Measurements from ENCODE around the gene SREBF1.
A peak's percentile ranks its signal among the peaks of the same experiment; 100 is the strongest.

The SREBF1 gene

DNA sequence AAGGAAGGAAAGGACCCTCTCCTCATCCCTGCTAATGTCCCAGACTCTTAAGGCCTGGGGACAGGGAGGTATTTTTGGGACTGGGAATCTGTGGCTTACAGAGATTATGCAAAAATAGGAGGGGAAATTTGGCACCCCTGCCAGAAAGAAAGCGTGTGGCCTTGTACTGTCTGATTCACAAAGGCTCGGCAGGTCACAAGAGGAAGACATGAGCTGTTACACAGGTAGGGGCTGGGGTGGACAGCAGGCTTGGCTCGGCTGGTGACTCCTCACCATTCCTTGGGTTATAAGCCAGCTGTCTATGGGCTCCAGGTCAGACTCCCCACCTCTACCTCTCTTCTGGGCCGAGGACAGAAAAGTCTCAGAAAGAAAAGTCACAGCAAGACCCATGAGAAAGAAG, 20.7 kb upstream of the SREBF1 start:
- DNase-seq = no peak

DNA sequence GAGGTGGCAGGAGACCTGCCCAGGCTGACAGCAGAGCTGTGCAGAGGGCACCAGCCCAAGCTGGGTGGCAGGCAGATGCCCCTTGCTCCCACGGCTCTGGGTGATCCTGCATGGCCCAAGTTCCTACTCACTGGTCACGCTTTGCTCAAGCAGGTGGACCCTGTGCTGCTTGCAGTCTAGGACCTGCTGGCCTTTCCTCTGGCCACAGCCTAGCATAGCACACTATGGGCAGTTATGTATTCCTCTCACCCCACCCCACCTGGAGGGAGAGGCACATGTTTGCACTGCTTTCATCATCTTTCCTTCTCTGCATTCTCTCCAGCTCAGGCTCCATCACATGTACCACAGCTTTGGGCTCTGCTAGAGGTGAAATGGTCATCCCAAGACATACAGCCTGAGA, 19.6 kb upstream of the SREBF1 start:
- no peak for DNase-seq

DNA sequence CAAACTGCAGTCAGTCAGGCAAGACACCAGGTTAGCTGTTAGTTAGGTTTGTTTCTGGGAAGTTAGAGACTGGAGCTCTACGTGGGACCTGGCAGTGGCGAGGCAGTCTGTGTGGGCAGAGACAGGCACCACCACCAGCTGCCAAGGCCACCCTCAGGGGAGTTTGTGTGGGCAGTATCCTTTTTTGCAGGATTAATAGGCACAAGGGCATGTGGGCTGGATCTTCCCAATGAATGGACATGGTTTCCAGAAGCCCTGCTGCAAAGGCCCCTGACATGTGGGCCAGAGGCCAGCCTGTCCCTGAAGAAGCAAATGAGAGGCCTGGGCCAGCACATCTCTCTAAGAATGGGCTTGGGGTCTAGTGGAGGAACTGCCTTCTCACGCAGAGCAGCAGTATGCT, 19.2 kb upstream of the SREBF1 start:
- DNase-seq = no peak

DNA sequence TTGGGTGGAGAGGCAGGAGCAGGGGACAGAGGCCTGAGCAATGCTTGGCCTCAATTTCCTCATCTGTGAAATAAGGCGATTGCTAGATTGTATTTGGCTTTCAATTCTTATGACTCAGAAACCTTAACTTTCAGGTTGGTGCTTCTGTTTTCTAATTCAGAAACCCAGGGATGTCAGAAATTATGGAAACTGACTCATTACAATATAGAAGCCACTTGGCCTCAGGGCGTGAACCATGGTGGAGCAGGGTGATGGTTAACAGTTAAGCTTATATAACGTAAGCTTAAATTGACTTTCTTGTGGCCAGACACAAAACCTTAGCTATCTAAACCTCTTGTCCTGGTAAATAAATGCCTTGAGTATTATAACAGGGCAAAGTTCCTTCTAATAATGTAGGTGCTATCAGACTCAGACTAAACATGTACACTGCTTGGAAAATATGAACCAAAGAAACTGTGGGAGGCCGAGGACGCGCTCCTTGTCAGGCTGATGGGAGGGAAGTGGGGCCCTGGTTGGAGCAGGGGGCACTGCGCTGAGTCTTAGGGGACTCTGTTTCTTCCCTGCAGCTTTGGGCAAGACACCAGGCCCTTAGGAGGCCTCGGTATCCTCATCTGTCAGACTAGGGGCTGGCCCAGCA, 17.1 kb upstream of the SREBF1 start:
- no peak for DNase-seq

DNA sequence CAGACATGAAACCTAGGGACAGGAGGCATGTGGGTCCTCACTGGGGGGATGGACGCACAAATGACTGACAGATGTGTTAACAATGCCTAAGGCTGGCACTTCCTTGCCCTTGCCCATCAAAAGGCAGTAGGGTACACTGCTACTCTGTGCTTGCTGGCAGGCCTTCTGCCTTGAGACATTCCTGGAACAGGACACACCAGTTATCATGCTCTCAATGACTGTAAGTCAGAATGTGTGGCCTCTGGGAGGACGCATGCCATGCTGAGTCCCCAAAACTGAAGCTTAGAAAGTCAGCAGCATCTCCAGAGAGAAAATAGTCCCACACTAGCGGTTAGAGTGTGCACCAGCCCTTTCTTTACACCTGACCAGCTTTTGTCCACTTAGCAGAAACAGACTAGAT, 16.1 kb upstream of the SREBF1 start:
- no peak for DNase-seq

- DNase-seq = no peak
Measured at GRCh38 chr17:17851103-17852002, 14.6 kb upstream of the SREBF1 start.

DNA sequence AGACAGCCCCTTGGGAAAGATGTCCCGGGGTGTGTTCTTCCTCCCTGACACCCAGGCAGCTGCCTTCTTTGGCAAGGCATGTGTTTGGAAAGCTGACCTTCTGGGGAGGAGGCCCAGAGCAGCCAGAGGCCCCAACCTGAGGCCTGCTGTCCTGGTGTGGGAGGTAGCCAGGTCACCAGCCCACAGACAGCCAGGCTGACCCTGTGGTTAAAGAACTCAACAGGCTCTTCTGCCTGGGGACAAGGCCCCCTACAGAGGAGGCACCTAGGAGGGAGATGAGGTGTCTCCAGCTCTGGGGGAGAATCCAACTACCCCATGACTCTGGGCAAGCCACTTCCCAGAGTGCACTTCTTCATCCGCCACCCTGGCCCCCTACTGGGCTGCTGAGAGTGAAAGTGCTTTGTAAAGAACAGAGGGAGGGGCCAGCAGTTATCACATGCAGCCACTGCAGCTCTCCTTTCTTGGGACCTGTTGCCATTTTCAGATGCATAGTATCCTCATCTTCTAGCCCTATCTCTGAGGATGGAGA, 13.1 kb upstream of the SREBF1 start:
- DNase-seq = peak; percentile 87

GRCh38 chr17:17849147-17849820, 12.5 kb upstream of the SREBF1 start:
- peak; percentile 92 for DNase-seq

- no peak for DNase-seq
Measured at GRCh38 chr17:17848311-17849082, 11.7 kb upstream of the SREBF1 start.

- no peak for DNase-seq
Measured at GRCh38 chr17:17847726-17848125, 10.9 kb upstream of the SREBF1 start.

DNA sequence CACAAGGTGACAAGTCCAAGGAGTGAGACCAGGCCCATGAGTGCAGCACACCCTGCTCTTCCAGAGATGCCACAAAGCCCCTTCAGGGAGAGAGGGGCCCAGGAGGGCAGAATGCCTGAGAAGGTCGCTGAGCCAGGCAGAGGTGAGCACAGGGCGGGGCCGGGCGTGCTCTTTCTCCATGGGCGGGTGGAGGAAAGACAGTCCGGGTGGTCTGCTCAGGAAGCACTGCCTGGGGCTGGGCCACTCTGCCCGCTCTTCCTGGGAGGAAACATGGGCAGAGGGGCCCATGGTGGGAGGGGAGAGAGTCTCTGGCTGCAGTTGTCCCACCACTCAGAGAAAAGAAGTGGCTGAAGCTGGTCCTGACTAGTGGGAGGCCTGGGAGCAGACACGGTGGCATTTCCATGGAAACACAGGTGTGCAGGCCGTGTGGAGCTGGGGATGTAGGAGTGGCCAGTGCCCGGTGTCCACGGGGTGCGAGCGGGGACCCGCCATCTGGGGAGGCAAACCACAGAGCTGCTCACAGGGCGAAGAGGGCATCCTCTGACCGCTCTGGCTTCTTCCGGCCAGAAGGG, 10.4 kb upstream of the SREBF1 start:
- DNase-seq = no peak

GRCh38 chr17:17846645-17847044, 9.9 kb upstream of the SREBF1 start:
- DNase-seq = no peak

- DNase-seq = no peak
Measured at GRCh38 chr17:17846003-17846402, 9.2 kb upstream of the SREBF1 start.

DNA sequence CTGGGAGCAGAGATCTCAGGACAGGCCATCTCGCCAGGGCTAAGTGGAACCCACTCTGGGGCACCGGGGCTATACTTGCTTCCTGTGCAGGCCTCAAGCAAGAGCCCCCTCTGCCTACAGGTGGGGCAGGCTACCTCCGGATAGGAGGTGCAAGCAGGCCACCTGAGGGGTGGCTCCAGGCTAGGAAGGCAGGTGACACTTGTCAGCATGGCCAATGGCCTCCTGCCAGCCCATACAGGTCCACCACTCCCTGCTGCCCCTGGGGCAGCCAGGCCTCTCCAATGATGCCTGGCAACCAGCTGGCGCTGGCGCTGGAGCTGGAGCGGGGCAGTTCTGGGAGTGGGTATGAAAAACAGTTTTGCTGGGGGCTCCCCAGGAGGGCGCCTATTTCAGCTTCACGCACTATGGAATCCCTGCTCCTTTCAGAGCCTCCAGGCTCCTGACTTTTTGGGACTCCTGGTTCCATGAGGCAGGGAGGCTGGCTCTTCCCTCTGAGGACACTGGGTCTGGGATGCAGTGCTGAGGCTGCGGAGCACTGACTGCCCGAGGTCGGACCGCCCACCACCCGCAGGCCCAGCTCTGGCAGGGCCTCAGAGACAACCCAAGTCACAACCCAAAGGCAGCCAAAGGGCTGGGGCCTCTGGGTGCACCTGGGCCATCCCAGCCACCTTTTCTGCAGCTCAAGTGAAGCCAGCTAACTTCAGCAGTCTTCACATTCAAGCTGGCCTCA, 8.4 kb upstream of the SREBF1 start:
- DNase-seq = no peak

DNA sequence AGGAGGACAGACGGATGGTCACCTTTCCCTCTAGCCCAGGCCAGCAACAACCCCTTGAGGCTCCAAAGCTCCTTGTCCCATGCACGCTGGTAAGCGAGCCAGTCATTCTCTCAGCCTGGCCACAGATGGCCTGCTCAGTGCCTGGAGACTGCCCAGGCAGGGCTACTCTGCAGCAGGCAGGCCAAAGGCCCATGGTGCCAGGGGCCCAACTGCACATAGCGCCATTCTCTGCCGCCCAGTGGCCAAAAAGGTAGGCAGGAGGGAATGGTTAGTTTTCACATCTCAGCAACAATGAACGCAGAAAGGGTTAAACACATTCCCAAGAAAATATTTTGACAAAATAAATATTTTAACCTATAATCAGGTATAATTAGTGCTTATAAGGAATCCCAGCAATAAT, 7.7 kb upstream of the SREBF1 start:
- DNase-seq = no peak

- no peak for DNase-seq
Measured at GRCh38 chr17:17844079-17844478, 7.3 kb upstream of the SREBF1 start.

DNA sequence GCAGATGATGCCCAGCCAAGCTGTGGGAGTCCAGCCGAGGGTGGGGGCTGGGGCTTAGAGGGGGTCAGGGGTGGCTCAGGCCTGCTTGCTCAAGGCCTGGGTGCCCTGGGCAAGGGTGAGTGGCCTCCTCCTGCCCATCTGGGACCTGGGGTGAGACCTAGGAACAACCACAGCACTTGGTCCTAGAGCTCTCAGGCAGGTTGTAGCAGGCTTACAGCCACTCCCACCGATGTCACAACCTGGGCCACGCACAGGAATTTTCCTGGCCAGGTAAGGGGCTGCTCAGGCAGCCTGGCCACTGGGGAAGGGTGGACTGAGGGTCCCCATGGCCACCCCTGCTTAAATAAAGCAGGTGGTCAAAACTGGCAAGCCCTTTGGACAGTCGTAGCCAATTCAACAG, 6.3 kb upstream of the SREBF1 start:
- no peak for DNase-seq

DNA sequence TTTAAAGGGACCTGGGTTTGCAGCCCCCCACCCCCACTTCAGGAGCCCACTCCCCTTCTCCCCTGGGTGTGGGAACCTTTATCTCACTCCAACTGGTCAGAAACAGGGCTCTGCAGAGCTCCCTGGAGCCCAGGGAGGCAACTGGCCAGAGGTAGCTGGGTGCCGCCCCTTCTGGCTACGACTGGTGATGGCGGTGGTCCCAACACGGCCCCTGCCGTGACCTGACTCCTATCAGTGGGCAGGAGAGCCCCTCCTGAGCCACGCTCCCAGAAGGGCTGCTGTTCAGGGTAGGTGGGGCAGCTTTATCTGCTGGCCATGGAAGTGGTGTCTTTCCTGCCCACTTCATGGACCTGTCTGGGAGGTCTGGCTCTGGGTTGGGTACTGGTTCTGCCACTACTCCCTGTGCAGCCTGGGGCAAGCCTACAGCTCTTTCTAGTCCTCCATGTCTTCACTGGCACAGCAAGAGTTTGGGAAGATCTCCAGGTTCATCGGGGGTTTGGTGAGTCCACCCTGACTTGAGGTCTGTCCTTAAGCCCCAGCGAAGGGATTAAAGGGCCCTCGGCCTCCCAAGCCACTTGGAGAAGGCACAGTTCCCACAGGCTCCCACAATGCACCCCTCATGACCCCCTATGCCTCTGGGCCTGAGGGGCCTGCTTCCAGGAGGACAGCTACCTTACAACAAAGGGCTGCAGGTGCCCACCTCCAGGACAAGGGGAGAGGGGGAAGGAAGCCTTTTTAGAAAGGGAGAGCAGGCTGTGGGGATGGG, 5.5 kb upstream of the SREBF1 start:
- no peak for DNase-seq

DNA sequence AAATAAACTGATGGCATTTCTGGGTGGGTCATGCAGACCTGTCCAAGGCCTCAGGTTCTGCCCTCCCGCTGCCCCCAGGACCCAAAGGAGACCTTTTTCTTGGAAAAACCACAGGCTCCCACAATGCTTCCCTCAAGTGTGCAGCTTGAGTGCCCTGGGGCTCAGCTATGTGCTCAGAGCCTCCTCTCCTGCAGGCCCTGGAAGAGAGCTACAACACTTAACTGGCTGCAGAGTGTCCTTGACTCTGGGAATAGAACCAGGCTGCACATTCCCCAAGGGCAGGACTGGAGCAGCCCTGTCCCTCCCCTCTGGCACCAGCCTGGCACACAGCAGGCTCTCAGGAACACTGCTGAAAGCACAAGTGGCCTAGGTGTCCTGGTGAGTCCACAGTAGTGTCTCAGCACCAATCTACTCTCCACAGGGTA, 4.8 kb upstream of the SREBF1 start:
- no peak for DNase-seq

GRCh38 chr17:17840751-17841591, 4.2 kb upstream of the SREBF1 start:
- no peak for DNase-seq
